K562 (cell line): Measurements from ENCODE around the gene RINT1. TPM values are rescaled to one million over a fixed set of nuclear protein-coding genes. Genes with fewer than 3 reads are reported as not detected.

Experiments used
- ATF1 ChIP-seq, 2 experiments: fragments of 450-650 bp in 1 of 2; IDR thresholded peaks; 2 replicates each; pipeline ENCODE4 v1.6.1; 2016; ENCODE audit warnings: missing compliant biosample characterization in 1 of 2, missing genetic modification characterization in 1 of 2
- CHCHD3 ChIP-seq: fragments of 250-450 bp; sonication (Bioruptor Pico); IDR thresholded peaks from 2 replicates; pipeline ENCODE4 v2.1.2; 2022; ENCODE audit warnings: mild to moderate bottlenecking
- ELF4 ChIP-seq: fragments of 450-650 bp; formaldehyde crosslinking; IDR thresholded peaks from 2 replicates; pipeline ENCODE4 v1.4.0; 2022; ENCODE audit warnings: missing genetic modification characterization
- JUNB ChIP-seq: fragments of 450-650 bp; formaldehyde crosslinking; conservative IDR thresholded peaks from 2 replicates; pipeline ENCODE4 v1.4.0; 2020; ENCODE audit warnings: mild to moderate bottlenecking
- KAT2B ChIP-seq: IDR thresholded peaks from one replicate; pipeline ENCODE4 v1.6.1; 2012; ENCODE audit warnings: low read depth, mild to moderate bottlenecking, control low read depth, inconsistent platforms, low read length, moderate library complexity
- LARP7 ChIP-seq: fragments of 450-650 bp; IDR thresholded peaks from 2 replicates; pipeline ENCODE4 v1.6.1; 2016
- POLR2B ChIP-seq: fragments of 450-650 bp; IDR thresholded peaks from 2 replicates; pipeline ENCODE4 v1.6.1; 2018; ENCODE audit warnings: low read depth; ENCODE audit not compliant: partially characterized antibody
- RNF2 ChIP-seq: sonication (generic); IDR thresholded peaks from 2 replicates; pipeline ENCODE4 v1.6.1; 2016
- SNIP1 ChIP-seq: fragments of 450-650 bp; IDR thresholded peaks from 2 replicates; pipeline ENCODE4 v1.7.1; 2017; ENCODE audit warnings: low read depth, mild to moderate bottlenecking
- ZC3H11A ChIP-seq: IDR thresholded peaks from 2 replicates; pipeline ENCODE4 v1.6.1; 2012; ENCODE audit warnings: low read depth, low read length, improper control_type of control experiment
- ZKSCAN8 ChIP-seq: fragments of 200-800 bp; sonication (Bioruptor generic); IDR thresholded peaks from 2 replicates; pipeline ENCODE4 v1.6.1; 2016; ENCODE audit warnings: missing genetic modification characterization, missing compliant biosample characterization
- ZNF830 ChIP-seq: fragments of 250-450 bp; sonication (Bioruptor Pico); IDR thresholded peaks from 2 replicates; pipeline ENCODE4 v1.5.0; 2021; ENCODE audit warnings: mild to moderate bottlenecking
- polyA plus RNA-seq, 8 experiments: library from polyadenylated mRNA; depleted of rRNA in 4 of 8; stranded (reverse) in 5 of 8; unstranded in 3 of 8; fragments of >200 nt; fragmentation: Nextera tagmentation in 2 of 8; fragmentation: Illumina TruSeq in 1 of 8; extraction: Ambion mirVana in 2 of 8; extraction: Trizol in 1 of 8; gene quantifications; 2 replicates each; pipeline versions ENCODE4 v1.2.1 to v1.2.3, GENCODE V29; 2011 to 2014; ENCODE audit warnings: inconsistent platforms in 1 of 8, missing spikeins in 1 of 8
- total RNA-seq, 7 experiments: library from RNA; depleted of rRNA in 6 of 7; stranded (reverse); fragments of >200 nt in 6 of 7; fragmentation: Illumina TruSeq in 2 of 7; extraction: Trizol in 2 of 7; gene quantifications; 2 replicates each; pipeline versions ENCODE4 v1.2.1 to v1.2.3, GENCODE V29; 2011 to 2021; ENCODE audit warnings: low replicate concordance in 1 of 7
- TF ChIP-seq, protein P1 (sequence below): fragments of 200-800 bp; sonication (Bioruptor generic); IDR thresholded peaks from 2 replicates; pipeline ENCODE4 v1.6.1; 2017; ENCODE audit warnings: missing genetic modification characterization, missing compliant biosample characterization
- TF ChIP-seq, protein P2 (sequence below), 2 experiments: fragments of 450-650 bp in 1 of 2; sonication (generic) in 1 of 2; formaldehyde crosslinking in 1 of 2; IDR thresholded peaks; 2 replicates each; pipeline versions ENCODE4 v1.7.1 to v1.9.0; 2016 to 2022; ENCODE audit warnings: inconsistent platforms in 1 of 2, mild to moderate bottlenecking in 1 of 2, missing genetic modification reagents in 1 of 2
- TF ChIP-seq, protein P3 (sequence below): sonication (generic); formaldehyde crosslinking; IDR thresholded peaks from 2 replicates; pipeline ENCODE4 v1.8.1; 2023; ENCODE audit warnings: mild to moderate bottlenecking, missing genetic modification reagents

RINT1 gene
- total and polyA plus RNA-seq, 9 of the 15 experiments (the other 6 are each of a cell fraction or from before 2014, with no cell fraction given), result 21.3 to 74.3 (median 27.4) TPM

DNA sequence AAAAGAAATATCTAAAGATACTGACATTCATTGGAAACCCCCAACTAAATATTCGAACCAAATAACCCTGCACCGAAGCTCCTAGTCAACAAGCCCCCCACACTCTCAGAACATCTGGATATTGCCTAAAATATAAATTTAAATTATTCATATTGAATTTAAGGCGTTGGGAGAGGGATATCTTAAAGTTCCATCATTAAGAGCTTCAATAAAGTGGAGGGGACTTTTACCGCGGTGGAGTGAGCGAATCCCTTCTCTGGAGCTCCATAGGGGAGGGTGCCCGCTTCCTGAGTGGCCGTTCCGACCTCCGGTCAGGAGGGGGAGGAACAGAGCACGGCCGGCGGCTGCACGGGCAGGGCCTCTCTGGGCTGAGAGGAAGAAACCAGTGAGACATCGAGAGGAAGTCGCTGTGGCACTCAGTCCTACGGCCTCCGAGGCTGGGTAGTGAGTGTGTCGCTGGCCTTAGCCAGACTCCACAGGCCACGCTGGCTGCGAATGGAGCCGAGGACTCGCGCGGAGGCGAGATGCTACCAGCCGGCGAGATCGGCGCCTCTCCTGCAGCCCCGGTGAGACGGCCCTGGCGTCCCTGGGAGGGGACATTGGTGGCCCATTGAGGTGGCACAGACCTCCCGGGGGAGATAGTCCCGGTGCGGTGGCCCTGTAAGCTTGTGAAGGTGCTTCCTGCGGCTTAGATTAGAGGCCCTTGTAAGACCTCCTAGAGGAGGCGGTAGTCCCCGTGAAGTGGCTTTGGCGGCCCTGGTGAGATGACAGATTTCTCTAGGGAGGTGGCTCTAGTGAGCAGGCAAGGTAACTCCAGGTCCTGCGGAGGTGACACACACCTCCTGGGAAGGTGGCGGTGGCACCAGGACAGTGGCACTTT lies at the start of gene RINT1 (continued):
- peak; percentile 99 for TF ChIP-seq POLR2B
- TF ChIP-seq, protein P1, sequence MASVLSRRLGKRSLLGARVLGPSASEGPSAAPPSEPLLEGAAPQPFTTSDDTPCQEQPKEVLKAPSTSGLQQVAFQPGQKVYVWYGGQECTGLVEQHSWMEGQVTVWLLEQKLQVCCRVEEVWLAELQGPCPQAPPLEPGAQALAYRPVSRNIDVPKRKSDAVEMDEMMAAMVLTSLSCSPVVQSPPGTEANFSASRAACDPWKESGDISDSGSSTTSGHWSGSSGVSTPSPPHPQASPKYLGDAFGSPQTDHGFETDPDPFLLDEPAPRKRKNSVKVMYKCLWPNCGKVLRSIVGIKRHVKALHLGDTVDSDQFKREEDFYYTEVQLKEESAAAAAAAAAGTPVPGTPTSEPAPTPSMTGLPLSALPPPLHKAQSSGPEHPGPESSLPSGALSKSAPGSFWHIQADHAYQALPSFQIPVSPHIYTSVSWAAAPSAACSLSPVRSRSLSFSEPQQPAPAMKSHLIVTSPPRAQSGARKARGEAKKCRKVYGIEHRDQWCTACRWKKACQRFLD (CRISPR knock-in tag), result no peak
- TF ChIP-seq ZC3H11A, result no peak
- TF ChIP-seq KAT2B, result peak; percentile 11
- TF ChIP-seq JUNB (CRISPR knock-in tag), result no peak
- TF ChIP-seq ZNF830, result no peak
- peak; percentile 96 for TF ChIP-seq SNIP1
- no peak; the same call in 1 of the 2 replicates for TF ChIP-seq LARP7
- no peak; the same call in 1 of the 2 replicates for TF ChIP-seq ZKSCAN8
- 0 out of 2 replicates have a peak, but pooled peaks have one; percentile 28 for TF ChIP-seq ELF4 (CRISPR knock-in tag)
- TF ChIP-seq CHCHD3 (CRISPR knock-in tag), result 0 out of 2 replicates have a peak, but pooled peaks have one; percentile 66
- TF ChIP-seq, protein P2, sequence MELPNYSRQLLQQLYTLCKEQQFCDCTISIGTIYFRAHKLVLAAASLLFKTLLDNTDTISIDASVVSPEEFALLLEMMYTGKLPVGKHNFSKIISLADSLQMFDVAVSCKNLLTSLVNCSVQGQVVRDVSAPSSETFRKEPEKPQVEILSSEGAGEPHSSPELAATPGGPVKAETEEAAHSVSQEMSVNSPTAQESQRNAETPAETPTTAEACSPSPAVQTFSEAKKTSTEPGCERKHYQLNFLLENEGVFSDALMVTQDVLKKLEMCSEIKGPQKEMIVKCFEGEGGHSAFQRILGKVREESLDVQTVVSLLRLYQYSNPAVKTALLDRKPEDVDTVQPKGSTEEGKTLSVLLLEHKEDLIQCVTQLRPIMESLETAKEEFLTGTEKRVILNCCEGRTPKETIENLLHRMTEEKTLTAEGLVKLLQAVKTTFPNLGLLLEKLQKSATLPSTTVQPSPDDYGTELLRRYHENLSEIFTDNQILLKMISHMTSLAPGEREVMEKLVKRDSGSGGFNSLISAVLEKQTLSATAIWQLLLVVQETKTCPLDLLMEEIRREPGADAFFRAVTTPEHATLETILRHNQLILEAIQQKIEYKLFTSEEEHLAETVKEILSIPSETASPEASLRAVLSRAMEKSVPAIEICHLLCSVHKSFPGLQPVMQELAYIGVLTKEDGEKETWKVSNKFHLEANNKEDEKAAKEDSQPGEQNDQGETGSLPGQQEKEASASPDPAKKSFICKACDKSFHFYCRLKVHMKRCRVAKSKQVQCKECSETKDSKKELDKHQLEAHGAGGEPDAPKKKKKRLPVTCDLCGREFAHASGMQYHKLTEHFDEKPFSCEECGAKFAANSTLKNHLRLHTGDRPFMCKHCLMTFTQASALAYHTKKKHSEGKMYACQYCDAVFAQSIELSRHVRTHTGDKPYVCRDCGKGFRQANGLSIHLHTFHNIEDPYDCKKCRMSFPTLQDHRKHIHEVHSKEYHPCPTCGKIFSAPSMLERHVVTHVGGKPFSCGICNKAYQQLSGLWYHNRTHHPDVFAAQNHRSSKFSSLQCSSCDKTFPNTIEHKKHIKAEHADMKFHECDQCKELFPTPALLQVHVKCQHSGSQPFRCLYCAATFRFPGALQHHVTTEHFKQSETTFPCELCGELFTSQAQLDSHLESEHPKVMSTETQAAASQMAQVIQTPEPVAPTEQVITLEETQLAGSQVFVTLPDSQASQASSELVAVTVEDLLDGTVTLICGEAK (IDR thresholded peaks at IDR 0.05), result peak; percentile 92
- TF ChIP-seq, protein P2 (CRISPR knock-in tag; IDR thresholded peaks at IDR 0.05), result no peak
- peak; percentile 80; the same call in 1 of the 2 replicates for TF ChIP-seq RNF2
- no peak; the same call in 1 of the 2 replicates for TF ChIP-seq ATF1 (CRISPR knock-in tag; IDR thresholded peaks at IDR 0.05)
- TF ChIP-seq ATF1 (tag; IDR thresholded peaks at IDR 0.05), result peak; percentile 69
- TF ChIP-seq, protein P3, sequence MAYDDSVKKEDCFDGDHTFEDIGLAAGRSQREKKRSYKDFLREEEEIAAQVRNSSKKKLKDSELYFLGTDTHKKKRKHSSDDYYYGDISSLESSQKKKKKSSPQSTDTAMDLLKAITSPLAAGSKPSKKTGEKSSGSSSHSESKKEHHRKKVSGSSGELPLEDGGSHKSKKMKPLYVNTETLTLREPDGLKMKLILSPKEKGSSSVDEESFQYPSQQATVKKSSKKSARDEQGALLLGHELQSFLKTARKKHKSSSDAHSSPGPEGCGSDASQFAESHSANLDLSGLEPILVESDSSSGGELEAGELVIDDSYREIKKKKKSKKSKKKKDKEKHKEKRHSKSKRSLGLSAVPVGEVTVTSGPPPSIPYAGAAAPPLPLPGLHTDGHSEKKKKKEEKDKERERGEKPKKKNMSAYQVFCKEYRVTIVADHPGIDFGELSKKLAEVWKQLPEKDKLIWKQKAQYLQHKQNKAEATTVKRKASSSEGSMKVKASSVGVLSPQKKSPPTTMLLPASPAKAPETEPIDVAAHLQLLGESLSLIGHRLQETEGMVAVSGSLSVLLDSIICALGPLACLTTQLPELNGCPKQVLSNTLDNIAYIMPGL (CRISPR knock-in tag), result peak; percentile 96
